Measurements from ENCODE around the gene CDC37L1.
A peak's percentile ranks its signal among the peaks of the same experiment; 100 is the strongest.
"Not testable (repeated sequence)": the region's sequence is repeated elsewhere in the genome, so short reads cannot be mapped to it uniquely, and the experiment has no call there.

Gene CDC37L1

GRCh38 chr9:4679268-4680172 lies at the start of gene CDC37L1:
Gene CDC37L1, plus strand, starts transcription at chr9:4679569. Its CDS starts 199 bp downstream, at chr9:4679768.
- peak; percentile 100 for DNase-seq

GRCh38 chr9:4630836-4631235 lies 48.5 kb upstream of the CDC37L1 start:
- DNase-seq = no peak

GRCh38 chr9:4638968-4639367 lies 40.4 kb upstream of the CDC37L1 start:
- DNase-seq = no peak

- DNase-seq = no peak
Measured at GRCh38 chr9:4639420-4639819, 39.9 kb upstream of the CDC37L1 start.

GRCh38 chr9:4640027-4640426 lies 39.3 kb upstream of the CDC37L1 start:
- DNase-seq = peak; percentile 57

- DNase-seq = no peak
Measured at GRCh38 chr9:4642351-4642750, 37.0 kb upstream of the CDC37L1 start.

- DNase-seq = no peak
Measured at GRCh38 chr9:4654084-4654483, 25.3 kb upstream of the CDC37L1 start.

GRCh38 chr9:4654538-4654937 lies 24.8 kb upstream of the CDC37L1 start:
- DNase-seq = no peak

- not testable (repeated sequence) for DNase-seq
Measured at GRCh38 chr9:4656196-4656595, 23.2 kb upstream of the CDC37L1 start.

- DNase-seq = no peak
Measured at GRCh38 chr9:4656621-4657020, 22.7 kb upstream of the CDC37L1 start.

GRCh38 chr9:4657426-4658159 lies 21.8 kb upstream of the CDC37L1 start:
- DNase-seq = no peak

- DNase-seq = not testable (repeated sequence)
Measured at GRCh38 chr9:4660665-4661064, 18.7 kb upstream of the CDC37L1 start.

- DNase-seq = no peak
Measured at GRCh38 chr9:4661165-4661564, 18.2 kb upstream of the CDC37L1 start.

GRCh38 chr9:4661611-4662010 lies 17.8 kb upstream of the CDC37L1 start:
- DNase-seq = no peak

- DNase-seq = peak; percentile 82
Measured at GRCh38 chr9:4662108-4662988, 17.0 kb upstream of the CDC37L1 start, which contains the start of gene PLPP6. Gene PLPP6, plus strand, starts transcription at chr9:4662294. Its CDS starts 82 bp downstream, at chr9:4662376.

GRCh38 chr9:4662989-4663792 lies 16.2 kb upstream of the CDC37L1 start:
- no peak for DNase-seq

GRCh38 chr9:4663956-4664355 lies 15.4 kb upstream of the CDC37L1 start:
- DNase-seq = no peak

GRCh38 chr9:4665357-4665756 lies 14.0 kb upstream of the CDC37L1 start:
- no peak for DNase-seq

GRCh38 chr9:4666042-4666699 lies 13.2 kb upstream of the CDC37L1 start, which contains the start of gene SPATA6L:
Gene SPATA6L, minus strand, starts transcription at chr9:4666480. Its CDS starts 230 bp downstream, at chr9:4666250.
- peak; percentile 61 for DNase-seq

GRCh38 chr9:4667681-4668080 lies 11.7 kb upstream of the CDC37L1 start:
- no peak for DNase-seq

- DNase-seq = no peak
Measured at GRCh38 chr9:4668604-4669003, 10.8 kb upstream of the CDC37L1 start.

Measured in stimulated activated CD8-positive, alpha-beta memory T cell treated with anti-CD3 and anti-CD28 coated beads, Interleukin-4, amount 100 ng/mL, for 48 hours (primary cell).